IPS-NIHi11 (cell line): Measurements from ENCODE around the gene NPHP4.

Experiments used
- DNase-seq: peaks from one replicate; pipeline ENCODE4 v3.0.0; 2012; ENCODE audit warnings: mixed read lengths, low spot score

The NPHP4 gene

DNA sequence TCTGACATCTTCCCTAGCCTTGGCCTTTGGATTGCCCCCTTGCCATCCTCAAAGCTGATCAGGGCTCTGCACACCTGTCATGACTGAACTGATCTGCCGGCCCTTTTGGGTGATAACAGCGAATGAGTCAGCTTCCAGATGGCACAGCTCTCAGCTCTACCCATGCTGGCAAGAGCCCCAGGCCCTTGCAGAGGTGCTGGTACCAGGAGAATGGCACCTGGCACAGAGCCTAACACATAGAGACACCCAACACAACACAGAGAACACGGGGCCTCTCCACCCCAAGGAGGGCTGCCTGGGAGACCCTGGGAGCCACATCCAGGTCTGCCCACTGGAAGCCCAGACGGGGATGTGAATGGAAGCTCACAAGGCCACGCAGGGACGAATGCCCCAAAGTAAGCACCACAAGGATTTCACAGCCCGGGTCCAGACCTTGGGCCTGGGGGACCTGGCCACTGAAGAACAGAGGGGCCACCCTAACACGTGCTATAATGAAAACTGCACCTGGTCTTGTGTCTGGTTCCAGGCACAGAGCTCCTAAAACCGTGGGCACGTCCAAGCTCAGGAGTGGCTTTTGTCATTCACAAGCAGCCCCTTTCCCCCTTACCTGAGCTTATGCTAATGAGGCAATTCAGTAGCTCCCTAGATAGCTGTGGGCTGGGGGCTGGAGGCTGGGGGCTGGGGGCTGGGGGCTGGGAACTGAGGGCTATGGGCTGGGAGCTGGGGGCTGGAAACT is 160.5 kb downstream of the NPHP4 start:
- DNase-seq: peak; percentile 64

DNA sequence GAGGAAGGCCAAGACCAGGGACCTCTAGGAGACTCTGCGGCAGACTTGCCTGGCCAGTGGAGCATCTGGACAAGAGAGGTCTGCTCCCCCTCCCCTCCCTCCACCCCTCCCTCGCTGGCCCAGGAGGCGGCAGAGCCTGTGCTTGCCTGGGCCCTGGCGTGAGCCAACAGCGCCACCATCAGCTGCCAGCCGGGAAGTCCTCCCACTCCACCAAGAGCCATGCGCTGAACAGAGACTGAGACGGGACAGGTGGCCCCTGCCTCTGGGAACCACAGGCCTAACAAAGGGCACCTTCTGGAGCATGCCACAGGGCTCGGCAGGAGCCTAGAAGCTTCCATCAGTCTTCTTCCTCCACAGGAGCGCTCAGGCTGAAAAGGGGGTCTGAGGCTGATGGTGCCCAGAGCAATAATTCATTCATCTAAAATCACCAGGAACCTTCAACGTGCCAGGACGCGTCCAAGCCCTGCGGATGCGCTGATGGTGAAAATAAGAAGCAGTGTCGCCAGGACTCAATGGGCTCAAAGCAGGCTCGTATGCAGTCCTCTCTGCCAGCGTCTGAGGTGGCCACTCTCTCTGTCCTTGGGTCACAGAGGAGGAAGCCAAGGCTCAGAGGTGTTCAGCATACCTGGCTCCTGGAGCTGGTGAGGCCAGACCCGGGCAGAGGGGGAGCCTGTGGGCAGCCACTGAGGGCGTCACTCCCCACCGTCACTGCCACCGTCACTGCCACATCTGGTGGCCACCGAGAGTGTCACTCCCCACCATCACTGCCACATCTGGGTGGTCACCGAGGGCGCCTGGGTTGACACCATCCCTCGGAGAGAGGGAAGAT is 161.2 kb downstream of the NPHP4 start:
- DNase-seq: peak; percentile 90

GRCh38 chr1:5829414-5829813 is 162.8 kb downstream of the NPHP4 start:
- no peak for DNase-seq

DNA sequence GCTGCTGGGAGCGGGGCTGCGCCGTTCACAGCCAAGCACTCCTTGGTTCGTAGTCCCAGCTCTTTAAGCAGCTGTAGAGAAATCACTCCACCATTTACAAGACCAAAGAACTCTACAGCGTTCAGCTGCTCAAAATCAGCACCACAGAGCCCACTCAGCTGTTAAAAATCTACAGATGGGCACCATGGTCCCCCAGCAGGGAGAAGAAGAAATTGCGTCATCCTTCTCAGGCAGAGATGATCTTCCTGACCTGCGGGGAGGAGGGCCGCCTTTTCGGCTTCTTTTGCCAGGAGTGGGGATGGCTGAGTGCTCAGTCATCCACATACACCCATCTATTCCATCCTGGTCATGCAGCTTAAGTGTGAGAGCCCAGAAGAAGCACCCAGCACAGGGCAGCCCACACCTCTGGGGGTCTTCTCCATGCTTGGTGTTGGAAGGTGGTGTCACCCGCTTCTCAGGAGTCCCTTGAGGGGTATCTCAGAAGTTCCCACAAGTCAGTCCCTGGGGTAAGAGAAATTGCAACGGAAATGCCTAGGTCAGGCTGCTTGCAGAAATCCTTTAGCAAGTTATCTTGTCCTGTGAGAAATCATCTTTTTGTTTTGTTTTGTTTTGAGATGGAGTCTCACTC is 163.8 kb downstream of the NPHP4 start:
- no peak for DNase-seq

- DNase-seq: no peak
Observed at GRCh38 chr1:5827516-5827915, 164.7 kb downstream of the NPHP4 start.

- DNase-seq: no peak
Observed at GRCh38 chr1:5826601-5827000, 165.6 kb downstream of the NPHP4 start.

DNA sequence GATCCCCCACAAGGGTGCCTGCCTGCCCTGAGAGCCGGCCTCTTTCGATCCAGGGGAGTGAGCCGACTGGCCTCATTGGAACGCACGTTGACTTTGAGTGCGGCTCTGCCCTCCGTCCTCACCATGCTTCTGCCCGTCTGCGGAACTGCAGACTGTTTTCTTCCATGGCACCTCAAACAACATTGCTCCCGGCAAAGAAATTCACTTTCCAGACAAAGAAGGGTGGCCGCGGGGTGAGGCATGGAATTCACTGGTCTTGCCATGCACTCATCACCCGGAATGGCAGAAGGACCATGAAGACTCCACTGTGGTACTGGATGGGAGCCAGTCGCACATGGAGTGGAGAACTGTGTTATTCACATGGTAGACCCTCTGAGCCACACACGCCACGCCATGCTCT is 169.5 kb downstream of the NPHP4 start:
- DNase-seq: no peak

GRCh38 chr1:5822266-5822665 is 170.0 kb downstream of the NPHP4 start:
- DNase-seq: no peak

DNA sequence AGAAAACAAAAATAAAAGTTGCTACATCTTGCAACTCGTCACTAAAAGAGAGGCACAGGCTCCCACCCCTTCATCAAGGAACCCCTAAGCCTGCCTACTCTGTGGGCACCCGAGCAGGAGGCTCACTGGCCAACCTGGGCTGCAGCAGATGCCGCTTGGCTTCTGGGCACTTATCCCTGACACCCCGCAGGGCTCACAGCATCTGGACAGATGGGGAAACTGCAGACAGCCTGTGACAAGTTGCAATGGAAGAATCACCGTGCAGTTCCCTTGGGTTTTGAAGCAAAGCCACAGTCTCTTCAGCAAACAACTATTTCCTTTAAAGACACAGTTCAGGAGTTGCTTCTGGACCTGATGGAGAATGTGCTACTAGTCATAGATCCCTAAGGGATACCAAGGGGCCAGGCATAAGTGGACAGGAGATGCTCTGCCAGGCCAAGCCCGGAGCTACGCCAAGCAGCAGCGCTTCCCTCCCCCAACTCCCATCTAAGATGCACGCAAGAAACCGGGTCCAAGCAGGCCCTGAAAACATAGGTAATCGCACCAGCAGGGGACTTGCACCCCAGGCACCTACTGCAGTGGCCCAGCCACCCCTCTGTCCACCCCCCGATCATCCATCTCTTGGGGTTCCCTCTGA is 170.6 kb downstream of the NPHP4 start:
- no peak for DNase-seq

GRCh38 chr1:5820026-5820421 is 172.2 kb downstream of the NPHP4 start:
- no peak for DNase-seq

- DNase-seq: no peak
Observed at GRCh38 chr1:5819391-5820025, 172.7 kb downstream of the NPHP4 start.

GRCh38 chr1:5818755-5819154 is 173.5 kb downstream of the NPHP4 start:
- no peak for DNase-seq

DNA sequence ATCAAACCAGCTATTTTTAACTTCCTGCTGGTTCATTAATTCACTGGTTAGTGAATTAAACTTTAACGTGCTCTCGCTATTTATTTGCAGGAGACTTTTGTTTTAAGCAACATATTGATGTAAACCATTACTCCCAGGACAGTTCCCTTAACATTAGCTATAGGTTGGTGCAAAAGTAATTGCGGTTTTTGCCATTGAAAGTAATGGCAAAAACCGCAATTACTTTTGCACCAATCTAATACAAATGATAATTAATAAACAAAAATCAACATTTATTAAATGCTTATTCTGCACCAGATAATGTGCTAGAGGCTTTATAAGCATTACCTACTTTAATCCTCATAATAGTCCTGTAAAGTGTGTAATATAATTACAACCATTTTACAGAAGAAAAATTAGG is 176.5 kb downstream of the NPHP4 start:
- no peak for DNase-seq

DNA sequence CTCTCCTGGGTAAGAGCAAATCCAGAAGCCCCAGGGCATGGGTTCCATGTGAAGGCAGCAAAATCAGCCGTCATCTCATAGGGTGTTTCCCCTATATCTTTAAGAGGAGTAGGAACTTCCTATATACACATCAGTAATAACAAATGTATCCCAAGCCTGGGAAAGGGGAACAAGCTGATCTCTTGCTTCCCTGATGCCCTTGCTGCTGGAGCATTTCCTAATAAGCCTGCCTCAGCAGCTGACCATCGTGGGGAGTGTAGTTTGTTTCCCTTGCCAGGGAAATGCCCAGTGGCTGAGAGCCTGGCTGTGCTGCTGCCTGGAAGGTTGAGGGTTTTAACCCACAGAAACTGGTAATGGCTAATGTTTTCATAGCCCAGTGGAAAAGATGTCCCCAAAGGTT is 177.0 kb downstream of the NPHP4 start:
- DNase-seq: no peak

- no peak for DNase-seq
Observed at GRCh38 chr1:5814046-5814619, 178.1 kb downstream of the NPHP4 start.

- no peak for DNase-seq
Observed at GRCh38 chr1:5813480-5813879, 178.7 kb downstream of the NPHP4 start.
